ENCODE measurements around the gene SRPK2.

Gene SRPK2

DNA sequence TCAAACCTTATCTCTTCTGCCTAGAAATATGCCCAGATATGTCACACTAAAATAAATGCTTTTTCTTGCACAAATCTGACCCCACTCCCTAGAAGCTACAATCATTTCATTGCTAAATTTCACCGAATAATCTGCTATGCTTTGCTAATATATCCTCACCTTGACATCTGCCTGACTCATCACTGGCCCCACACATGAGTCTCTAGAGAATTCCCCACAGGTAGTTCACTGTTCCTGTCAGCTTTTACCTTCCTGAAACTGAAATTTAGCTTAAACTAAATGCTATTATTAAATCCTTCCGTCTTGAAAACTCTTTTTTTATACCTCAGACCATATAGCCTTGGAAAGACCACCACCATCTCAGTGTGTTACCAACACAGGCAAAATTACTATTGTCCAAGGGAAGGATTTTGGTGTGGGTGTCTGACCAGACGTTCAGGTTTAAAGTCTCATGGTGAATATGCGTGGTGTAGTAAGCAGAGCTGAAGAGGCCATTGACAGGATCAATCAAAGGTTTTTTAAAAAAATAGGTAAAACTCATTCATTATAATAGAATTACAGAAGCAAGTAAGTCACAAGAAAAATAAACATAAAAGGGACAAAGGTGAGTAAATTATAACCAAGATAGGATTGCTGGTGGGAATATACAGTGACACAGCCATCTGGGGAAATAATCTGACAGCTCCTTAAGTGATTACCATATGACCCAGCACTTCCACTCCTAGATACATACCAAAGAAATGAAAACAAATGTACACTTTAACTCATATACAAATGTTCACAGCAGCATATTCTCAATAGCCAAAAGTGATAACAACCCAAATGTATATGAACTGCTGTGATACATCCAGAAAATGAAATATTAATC is 201.2 kb downstream of the SRPK2 start:
- DNase-seq = no peak
- Histone ChIP-seq H3K36me3 (no peaks in the 10 kb centered on the region), H3K4me3 (ENCODE audit: low read depth, low read length) (no peak overlapping the region), H3K4me1 (no peaks in the 10 kb centered on the region), H3K27me3 (no peaks in the 10 kb centered on the region), H3K9me3 (no peaks in the 10 kb centered on the region)
- TF ChIP-seq, protein P1, sequence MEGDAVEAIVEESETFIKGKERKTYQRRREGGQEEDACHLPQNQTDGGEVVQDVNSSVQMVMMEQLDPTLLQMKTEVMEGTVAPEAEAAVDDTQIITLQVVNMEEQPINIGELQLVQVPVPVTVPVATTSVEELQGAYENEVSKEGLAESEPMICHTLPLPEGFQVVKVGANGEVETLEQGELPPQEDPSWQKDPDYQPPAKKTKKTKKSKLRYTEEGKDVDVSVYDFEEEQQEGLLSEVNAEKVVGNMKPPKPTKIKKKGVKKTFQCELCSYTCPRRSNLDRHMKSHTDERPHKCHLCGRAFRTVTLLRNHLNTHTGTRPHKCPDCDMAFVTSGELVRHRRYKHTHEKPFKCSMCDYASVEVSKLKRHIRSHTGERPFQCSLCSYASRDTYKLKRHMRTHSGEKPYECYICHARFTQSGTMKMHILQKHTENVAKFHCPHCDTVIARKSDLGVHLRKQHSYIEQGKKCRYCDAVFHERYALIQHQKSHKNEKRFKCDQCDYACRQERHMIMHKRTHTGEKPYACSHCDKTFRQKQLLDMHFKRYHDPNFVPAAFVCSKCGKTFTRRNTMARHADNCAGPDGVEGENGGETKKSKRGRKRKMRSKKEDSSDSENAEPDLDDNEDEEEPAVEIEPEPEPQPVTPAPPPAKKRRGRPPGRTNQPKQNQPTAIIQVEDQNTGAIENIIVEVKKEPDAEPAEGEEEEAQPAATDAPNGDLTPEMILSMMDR (IDR thresholded peaks at IDR 0.05; ENCODE audit: low read depth, low read length) = no peak

DNA sequence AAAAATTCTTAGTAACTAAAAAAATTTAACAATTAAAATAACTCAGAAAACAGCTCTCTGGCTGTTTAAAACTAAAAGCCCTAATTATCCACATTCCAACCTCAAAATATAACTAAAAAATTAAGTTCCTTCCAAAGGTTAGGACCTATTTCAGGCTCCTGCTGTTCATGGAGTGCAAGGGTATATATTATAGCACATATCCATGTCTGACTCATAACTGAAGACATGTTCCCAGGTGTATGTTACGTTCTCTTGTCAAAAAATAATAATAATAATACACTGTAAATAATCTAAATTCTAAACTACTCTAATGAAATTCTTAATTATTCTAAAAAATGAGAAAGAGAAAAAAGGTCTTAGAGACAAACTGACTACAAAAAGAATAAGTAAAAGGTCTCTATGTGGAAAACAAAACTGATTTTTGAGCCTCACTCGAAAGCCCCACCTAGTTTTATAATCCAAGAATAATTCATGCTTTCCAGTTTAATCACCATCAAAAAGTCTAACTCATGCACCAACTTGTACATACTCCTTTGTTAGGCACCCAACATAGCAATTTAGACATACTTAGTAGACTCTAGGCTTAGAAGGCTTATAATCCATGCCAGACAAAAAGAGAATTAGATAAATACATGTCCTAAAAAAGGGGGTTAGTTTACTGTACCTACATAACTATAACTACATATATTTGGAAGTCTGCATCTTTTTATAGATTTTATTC is 203.3 kb downstream of the SRPK2 start:
- Histone ChIP-seq H3K4me3 (ENCODE audit: low read depth, low read length) (no peak overlapping the region), H3K36me3 (no peaks in the 10 kb centered on the region), H3K27me3 (no peaks in the 10 kb centered on the region), H3K4me1 (no peaks in the 10 kb centered on the region), H3K9me3 (no peaks in the 10 kb centered on the region)
- no peak for DNase-seq
- TF ChIP-seq, protein P1 (IDR thresholded peaks at IDR 0.05; ENCODE audit: low read depth, low read length) = no peak

DNA sequence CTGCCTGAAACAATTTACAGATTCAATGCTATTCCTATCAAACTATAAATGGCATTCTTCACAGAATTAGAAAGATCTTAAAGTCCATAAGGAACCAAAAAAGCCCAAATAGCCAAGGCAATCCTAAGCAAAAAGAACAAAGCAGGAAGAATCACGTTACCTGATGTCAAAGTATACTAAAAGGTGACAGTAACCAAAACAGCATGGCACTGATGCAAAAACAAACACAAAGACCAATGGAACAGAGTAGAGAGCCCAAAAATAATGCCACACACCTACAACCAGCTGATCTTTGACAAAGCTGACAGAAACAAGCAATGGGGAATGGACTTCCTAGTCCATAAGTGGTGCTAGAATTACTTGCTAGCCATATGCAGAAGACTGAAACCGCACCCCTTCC is 208.7 kb downstream of the SRPK2 start:
- no peaks in the 10 kb centered on the region for H3K27me3 ChIP-seq
- TF ChIP-seq, protein P1 (IDR thresholded peaks at IDR 0.05; ENCODE audit: low read depth, low read length) = no peak
- no peak for DNase-seq

DNA sequence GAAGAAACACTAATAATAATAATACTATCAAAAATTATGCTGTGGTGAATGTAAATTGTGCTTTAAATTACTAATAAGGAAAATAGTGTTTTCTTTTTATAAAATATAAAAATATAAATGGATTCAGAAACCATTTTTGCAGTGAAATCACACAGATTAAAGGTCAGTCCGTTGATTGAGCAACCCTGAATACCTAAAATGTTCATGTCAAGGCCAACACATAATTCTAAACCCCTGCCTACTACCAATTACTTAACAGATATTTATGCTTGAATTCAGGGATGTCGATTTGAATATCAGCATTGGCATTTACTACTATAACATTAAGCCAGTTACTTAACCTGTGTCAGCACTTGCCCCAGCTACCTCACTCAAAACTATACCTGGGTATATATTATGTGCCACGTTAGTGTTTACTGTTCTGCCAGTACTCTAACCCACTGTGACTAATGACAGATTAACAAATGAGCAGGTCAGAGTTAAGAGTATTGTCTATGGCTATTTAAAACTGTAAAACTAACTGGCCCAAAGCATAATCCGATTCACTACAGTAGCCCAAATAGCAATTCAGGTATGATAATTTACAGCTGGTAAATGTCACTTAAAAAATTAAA is 209.7 kb downstream of the SRPK2 start:
- TF ChIP-seq, protein P1 (IDR thresholded peaks at IDR 0.05; ENCODE audit: low read depth, low read length) = no peak
- no peak for DNase-seq

More for the DNA sequence above, 208.7 kb downstream of the SRPK2 start:
- H3K9me3 ChIP-seq = no peaks in the 10 kb centered on the region
- H3K4me1 ChIP-seq = no peaks in the 10 kb centered on the region
- H3K36me3 ChIP-seq = no peaks in the 10 kb centered on the region
- H3K4me3 ChIP-seq (ENCODE audit: low read depth, low read length) = no peak overlapping the region

DNA sequence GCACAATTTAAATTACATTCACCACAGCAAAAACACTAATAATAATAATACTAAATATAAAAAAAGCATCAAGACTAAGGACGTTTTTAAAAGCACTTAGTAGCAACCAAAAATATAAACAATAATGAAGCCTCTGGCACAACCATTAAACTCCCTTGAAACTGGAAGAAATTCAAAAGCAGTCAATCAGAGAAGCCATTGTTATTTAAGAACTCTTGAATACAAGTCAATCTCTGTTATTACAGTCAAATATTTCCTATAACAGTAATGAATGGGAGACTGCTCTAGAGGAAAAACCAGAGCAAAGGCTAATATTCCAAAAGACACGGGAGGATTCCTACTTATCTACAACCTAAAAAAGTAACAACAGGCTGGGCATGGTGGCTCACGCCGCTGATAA is 210.5 kb downstream of the SRPK2 start:
- Histone ChIP-seq H3K4me3 (ENCODE audit: low read depth, low read length) (no peak overlapping the region), H3K4me1 (peaks cover 4% of the 10 kb centered on the region), H3K27me3 (no peaks in the 10 kb centered on the region), H3K9me3 (no peaks in the 10 kb centered on the region), H3K36me3 (no peaks in the 10 kb centered on the region)
- TF ChIP-seq, protein P1 (IDR thresholded peaks at IDR 0.05; ENCODE audit: low read depth, low read length) = no peak
- DNase-seq = no peak

More for the DNA sequence above, 209.7 kb downstream of the SRPK2 start:
- no peaks in the 10 kb centered on the region for H3K27me3 ChIP-seq
- no peaks in the 10 kb centered on the region for H3K9me3 ChIP-seq
- H3K4me3 ChIP-seq (ENCODE audit: low read depth, low read length) = no peak overlapping the region
- H3K4me1 ChIP-seq = no peaks in the 10 kb centered on the region
- no peaks in the 10 kb centered on the region for H3K36me3 ChIP-seq
